PC-3 (cell line): Measurements from ENCODE around the gene HES1. TPM values are rescaled to one million over a fixed set of nuclear protein-coding genes. Genes with fewer than 3 reads are reported as not detected.

Experiments used
- ATAC-seq: fragments of 200-7000 bp; cut with Tn5 transposase; 2 replicates; pipeline ENCODE4 v1.9.1; 2020; ENCODE audit warnings: mild to moderate bottlenecking, moderate library complexity
- BruUV-seq: library from RNA; stranded (reverse); fragments of 400-500 nt; replicated peaks from 2 replicates; lab custom pipeline; 2021; lab: Mats Ljungman, UMichigan
- CTCF ChIA-PET: fragments of 300-600 bp; sonication (Branson Sonifier 250); formaldehyde crosslinking; loops from one replicate; lab custom pipeline; 2022; ENCODE audit warnings: antibody characterized with exemption; lab: Charles Lee
- POLR2A ChIA-PET: fragments of 300-600 bp; sonication (Branson Sonifier 250); formaldehyde crosslinking; loops from one replicate; lab custom pipeline; 2022; ENCODE audit warnings: antibody characterized with exemption; ENCODE audit not compliant: unreplicated experiment; lab: Charles Lee
- DNase-seq: peaks from one replicate; pipeline ENCODE4 v3.0.0-alpha.2; 2015
- H2AFZ ChIP-seq: fragments of 300-600 bp; sonication (generic); 2 replicates; pipeline ENCODE4 v1.6.0; 2016; ENCODE audit warnings: antibody characterized with exemption, low read length
- H3F3A ChIP-seq: fragments of 300-600 bp; sonication (generic); one replicate; pipeline ENCODE4 v1.6.0; 2017; ENCODE audit warnings: antibody characterized with exemption, low read length, control low read depth, mild to moderate bottlenecking; ENCODE audit not compliant: unreplicated experiment
- H3K27ac ChIP-seq: fragments of 300-600 bp; sonication (generic); 2 replicates; pipeline ENCODE4 v1.5.1; 2016; ENCODE audit warnings: mild to moderate bottlenecking, low read length
- H3K27me3 ChIP-seq: fragments of 300-600 bp; sonication (generic); 2 replicates; pipeline ENCODE4 v1.6.1; 2016; ENCODE audit warnings: low read length, mixed read lengths
- H3K36me3 ChIP-seq: fragments of 300-600 bp; sonication (generic); 2 replicates; pipeline ENCODE4 v1.6.1; 2016; ENCODE audit warnings: low read depth, mixed run types, low read length, mixed read lengths
- H3K4me1 ChIP-seq: fragments of 300-600 bp; sonication (generic); 2 replicates; pipeline ENCODE4 v1.5.1; 2016; ENCODE audit warnings: low read length; ENCODE audit not compliant: insufficient read depth
- H3K4me2 ChIP-seq: fragments of 300-600 bp; sonication (generic); 2 replicates; pipeline ENCODE4 v1.6.0; 2016; ENCODE audit warnings: low read length
- H3K4me3 ChIP-seq: fragments of 300-600 bp; sonication (generic); 2 replicates; pipeline ENCODE4 v1.5.1; 2016; ENCODE audit warnings: mild to moderate bottlenecking, low read length, mixed read lengths
- H3K79me2 ChIP-seq: fragments of 300-600 bp; sonication (generic); 2 replicates; pipeline ENCODE4 v1.6.1; 2017; ENCODE audit warnings: low read length, mixed read lengths
- H3K9ac ChIP-seq: fragments of 300-600 bp; sonication (generic); 2 replicates; pipeline ENCODE4 v1.6.0; 2016; ENCODE audit warnings: mild to moderate bottlenecking, low read length
- H3K9me2 ChIP-seq: fragments of 300-600 bp; sonication (generic); replicated peaks from 2 replicates; pipeline ENCODE4 v1.6.1; 2016; ENCODE audit warnings: mixed run types, low read length, mixed read lengths
- H3K9me3 ChIP-seq: fragments of 300-600 bp; sonication (generic); 2 replicates; pipeline ENCODE4 v1.6.1; 2016; ENCODE audit warnings: low read length, mixed read lengths
- H4K20me1 ChIP-seq: fragments of 300-600 bp; sonication (generic); 2 replicates; pipeline ENCODE4 v1.6.1; 2016; ENCODE audit warnings: low read length, mixed read lengths
- EZH2 ChIP-seq: fragments of 300-600 bp; sonication (generic); IDR thresholded peaks from one replicate; pipeline ENCODE4 v1.6.1; 2017; ENCODE audit warnings: antibody characterized with exemption, mild to moderate bottlenecking, low read length; ENCODE audit not compliant: unreplicated experiment
- EZH2phosphoT487 ChIP-seq: fragments of 300-600 bp; sonication (generic); IDR thresholded peaks from 2 replicates; pipeline ENCODE4 v1.6.1; 2018; ENCODE audit warnings: mild to moderate bottlenecking, antibody characterized with exemption, low read length, borderline replicate concordance
- intact Hi-C: fragments of 100-400 bp; cut with micrococcal nuclease; formaldehyde crosslinking; loops from 2 replicates; pipeline ENCODE4 v1.9.0; 2023
- total RNA-seq: library from RNA; depleted of rRNA; stranded (reverse); fragments of >200 nt; gene quantifications from 2 replicates; pipeline ENCODE4 v1.2.3, GENCODE V29; 2014
- TF ChIP-seq, protein P1 (sequence below): fragments of 300-600 bp; sonication (generic); conservative IDR thresholded peaks from 2 replicates; pipeline ENCODE4 v1.5.1; 2017; ENCODE audit warnings: antibody characterized with exemption, low read depth, mild to moderate bottlenecking, low read length

The HES1 gene
- total RNA-seq, 1 experiment from 2014 or later, result 906 TPM

DNA sequence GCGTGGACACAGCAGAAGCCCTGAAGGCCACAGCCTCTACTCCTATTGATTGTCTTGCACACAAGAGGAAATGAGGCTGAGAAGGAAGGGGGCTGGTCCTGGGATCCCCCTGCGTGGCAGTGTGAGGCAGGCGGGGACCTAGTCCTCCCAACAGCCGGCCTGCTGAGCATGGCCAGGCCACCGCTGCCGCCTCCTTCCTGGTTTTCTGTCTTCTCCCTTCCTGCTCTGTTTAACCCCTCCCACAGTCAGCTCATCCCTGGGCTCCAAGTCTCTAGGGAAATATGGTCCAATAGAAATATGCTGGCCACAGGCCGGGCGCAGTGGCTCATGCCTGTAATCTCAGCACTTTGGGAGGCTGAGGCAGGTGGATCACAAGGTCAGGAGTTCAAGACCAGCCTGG, 42.1 kb upstream of the HES1 start:
- BruUV-seq, result no TSS peak
- no peaks in the 10 kb centered on the region for H3K9me2 ChIP-seq
- no peaks in the 10 kb centered on the region for H4K20me1 ChIP-seq
- peaks cover 4% of the 10 kb centered on the region for H3F3A ChIP-seq
- H3K36me3 ChIP-seq, result no peaks in the 10 kb centered on the region
- CTCF ChIA-PET, result no interaction called here
- ATAC-seq, result no peak
- H2AFZ ChIP-seq, result no peak overlapping the region
- no peak overlapping the region for H3K9ac ChIP-seq
- H3K4me1 ChIP-seq, result peaks cover 56% of the 10 kb centered on the region
- TF ChIP-seq EZH2phosphoT487 (no peak), EZH2 (no peak)
- TF ChIP-seq, protein P1, sequence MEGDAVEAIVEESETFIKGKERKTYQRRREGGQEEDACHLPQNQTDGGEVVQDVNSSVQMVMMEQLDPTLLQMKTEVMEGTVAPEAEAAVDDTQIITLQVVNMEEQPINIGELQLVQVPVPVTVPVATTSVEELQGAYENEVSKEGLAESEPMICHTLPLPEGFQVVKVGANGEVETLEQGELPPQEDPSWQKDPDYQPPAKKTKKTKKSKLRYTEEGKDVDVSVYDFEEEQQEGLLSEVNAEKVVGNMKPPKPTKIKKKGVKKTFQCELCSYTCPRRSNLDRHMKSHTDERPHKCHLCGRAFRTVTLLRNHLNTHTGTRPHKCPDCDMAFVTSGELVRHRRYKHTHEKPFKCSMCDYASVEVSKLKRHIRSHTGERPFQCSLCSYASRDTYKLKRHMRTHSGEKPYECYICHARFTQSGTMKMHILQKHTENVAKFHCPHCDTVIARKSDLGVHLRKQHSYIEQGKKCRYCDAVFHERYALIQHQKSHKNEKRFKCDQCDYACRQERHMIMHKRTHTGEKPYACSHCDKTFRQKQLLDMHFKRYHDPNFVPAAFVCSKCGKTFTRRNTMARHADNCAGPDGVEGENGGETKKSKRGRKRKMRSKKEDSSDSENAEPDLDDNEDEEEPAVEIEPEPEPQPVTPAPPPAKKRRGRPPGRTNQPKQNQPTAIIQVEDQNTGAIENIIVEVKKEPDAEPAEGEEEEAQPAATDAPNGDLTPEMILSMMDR, result no peak
- no peak overlapping the region for H3K4me3 ChIP-seq
- H3K9me3 ChIP-seq, result no peaks in the 10 kb centered on the region
- DNase-seq, result no peak
- POLR2A ChIA-PET, result no interaction called here
- H3K4me2 ChIP-seq, result no peak overlapping the region
- no peaks in the 10 kb centered on the region for H3K79me2 ChIP-seq
- no peaks in the 10 kb centered on the region for H3K27me3 ChIP-seq
- H3K27ac ChIP-seq, result no peak overlapping the region
- intact Hi-C loops, result no loop called here

DNA sequence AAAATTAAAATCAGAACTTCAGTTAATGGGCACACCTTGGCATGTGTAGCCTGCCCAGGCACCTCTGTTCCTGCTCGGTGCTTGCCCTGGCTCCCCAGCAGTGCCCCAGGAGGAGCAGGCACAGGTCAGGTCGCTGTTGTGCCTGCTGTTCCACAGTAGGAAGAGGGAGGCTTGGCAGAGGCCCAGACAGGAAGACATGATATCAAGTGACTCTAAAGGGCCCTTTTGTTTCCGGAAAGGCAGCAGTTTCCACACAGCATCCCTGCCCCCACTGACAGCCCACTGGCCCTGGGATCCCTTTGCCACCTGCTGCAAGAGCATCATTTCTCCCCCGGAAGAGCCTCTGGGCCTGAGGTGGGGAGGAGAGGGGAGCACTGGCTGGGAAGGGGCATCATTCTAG, 40.5 kb upstream of the HES1 start:
- ATAC-seq, result peak; percentile 4; the same call in 1 of the 2 replicates
- Histone ChIP-seq H3K4me1 (peaks cover 42% of the 10 kb centered on the region), H3K9ac (no peak overlapping the region), H3K79me2 (no peaks in the 10 kb centered on the region), H3K9me3 (no peaks in the 10 kb centered on the region), H2AFZ (peak overlapping the region; percentile 37; the same call in 1 of the 2 replicates), H3K27ac (no peak overlapping the region), H3K4me3 (no peak overlapping the region), H3F3A (no peaks in the 10 kb centered on the region), H3K36me3 (no peaks in the 10 kb centered on the region), H4K20me1 (no peaks in the 10 kb centered on the region), H3K9me2 (no peaks in the 10 kb centered on the region), H3K4me2 (no peak overlapping the region), H3K27me3 (no peaks in the 10 kb centered on the region)
- POLR2A ChIA-PET, result no interaction called here
- TF ChIP-seq EZH2phosphoT487, result no peak
- intact Hi-C loops, result no loop called here
- BruUV-seq, result no TSS peak
- CTCF ChIA-PET, result no interaction called here
- DNase-seq, result peak; percentile 50

DNA sequence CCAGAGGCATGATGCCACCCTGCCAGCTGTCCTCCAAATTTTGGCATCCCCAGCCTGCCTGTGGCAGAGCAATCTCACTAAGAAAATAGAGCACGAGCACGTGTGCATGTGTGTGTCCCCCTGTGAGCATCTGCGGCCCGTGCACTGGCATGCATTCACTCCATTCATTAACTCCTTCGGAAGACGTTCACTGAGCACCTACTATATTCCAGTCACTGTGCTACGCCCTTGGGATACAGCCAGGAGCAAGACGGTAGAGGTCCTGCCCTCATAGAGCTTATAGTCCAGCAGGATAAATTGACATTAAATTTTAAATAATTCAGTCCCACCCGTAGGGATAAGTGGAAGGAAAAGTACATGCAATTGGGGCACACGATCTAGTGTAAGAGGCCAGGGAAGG, 40.0 kb upstream of the HES1 start:
- Histone ChIP-seq H3K4me2 (no peak overlapping the region), H3K9ac (no peak overlapping the region), H2AFZ (peak overlapping the region; percentile 37; the same call in 1 of the 2 replicates), H3K27me3 (no peaks in the 10 kb centered on the region), H3K79me2 (no peaks in the 10 kb centered on the region), H3K9me3 (no peaks in the 10 kb centered on the region), H3K27ac (no peak overlapping the region), H3F3A (no peaks in the 10 kb centered on the region), H4K20me1 (no peaks in the 10 kb centered on the region), H3K4me3 (no peak overlapping the region), H3K4me1 (peaks cover 38% of the 10 kb centered on the region), H3K9me2 (no peaks in the 10 kb centered on the region), H3K36me3 (no peaks in the 10 kb centered on the region)
- intact Hi-C loops, result no loop called here
- BruUV-seq, result no TSS peak
- ChIA-PET POLR2A (no interaction called here), CTCF (no interaction called here)
- TF ChIP-seq, protein P1, result no peak
- TF ChIP-seq EZH2 (no peak), EZH2phosphoT487 (no peak)
- ATAC-seq (no peak), DNase-seq (no peak)
